RWPE2 (cell line): ENCODE measurements around the gene ARRDC1.

Experiments
- ATAC-seq: fragments of 200-7000 bp; cut with Tn5 transposase; 3 replicates; pipeline ENCODE4 v1.9.1; 2021; ENCODE audit warnings: low read depth
- DNase-seq: peaks from one replicate; pipeline ENCODE4 v3.0.0-alpha.2; 2020; ENCODE audit warnings: low spot score
- H3K27ac ChIP-seq: fragments of 450-650 bp; 2 replicates; pipeline ENCODE4 v1.5.1; 2017; ENCODE audit warnings: mild to moderate bottlenecking; ENCODE audit not compliant: poor library complexity, severe bottlenecking
- H3K27me3 ChIP-seq: fragments of 250-450 bp; sonication (Bioruptor Pico); 2 replicates; pipeline ENCODE4 v1.5.1; 2021; ENCODE audit warnings: mild to moderate bottlenecking, moderate library complexity; ENCODE audit not compliant: insufficient read depth, poor library complexity, severe bottlenecking
- H3K36me3 ChIP-seq: fragments of 250-450 bp; sonication (Bioruptor Pico); 2 replicates; pipeline ENCODE4 v1.5.1; 2020; ENCODE audit warnings: low read depth, mild to moderate bottlenecking, moderate library complexity
- H3K4me1 ChIP-seq: fragments of 250-450 bp; sonication (Bioruptor Pico); 2 replicates; pipeline ENCODE4 v1.5.1; 2021; ENCODE audit warnings: mild to moderate bottlenecking, moderate library complexity; ENCODE audit not compliant: insufficient read depth, poor library complexity, severe bottlenecking
- H3K4me3 ChIP-seq: fragments of 250-450 bp; sonication (Bioruptor Pico); 2 replicates; pipeline ENCODE4 v1.5.1; 2021; ENCODE audit warnings: mild to moderate bottlenecking, moderate library complexity; ENCODE audit not compliant: severe bottlenecking
- H3K9me3 ChIP-seq: fragments of 250-450 bp; sonication (Bioruptor Pico); 2 replicates; pipeline ENCODE4 v1.5.1; 2021; ENCODE audit warnings: mild to moderate bottlenecking, moderate library complexity; ENCODE audit not compliant: severe bottlenecking
- CTCF ChIP-seq: fragments of 450-650 bp; IDR thresholded peaks from one replicate; pipeline ENCODE4 v1.5.1; 2017; ENCODE audit warnings: mild to moderate bottlenecking, moderate library complexity; ENCODE audit not compliant: poor library complexity, severe bottlenecking

Gene ARRDC1

GRCh38 chr9:137632230-137633161 lies 27.0 kb downstream of the ARRDC1 start:
- no peaks in the 10 kb centered on the region for H3K27me3 ChIP-seq
- H3K36me3 ChIP-seq = no peaks in the 10 kb centered on the region
- TF ChIP-seq CTCF = no peak
- no peak overlapping the region for H3K27ac ChIP-seq
- H3K4me1 ChIP-seq = no peaks in the 10 kb centered on the region
- no peaks in the 10 kb centered on the region for H3K9me3 ChIP-seq
- ATAC-seq (no peak), DNase-seq (no peak)
- no peak overlapping the region for H3K4me3 ChIP-seq

- H3K4me3 ChIP-seq = no peak overlapping the region
- no peaks in the 10 kb centered on the region for H3K9me3 ChIP-seq
- TF ChIP-seq CTCF = no peak
- no peaks in the 10 kb centered on the region for H3K27me3 ChIP-seq
- no peak for ATAC-seq
- H3K36me3 ChIP-seq = no peaks in the 10 kb centered on the region
- H3K27ac ChIP-seq = no peak overlapping the region
- DNase-seq = no peak
- H3K4me1 ChIP-seq = no peaks in the 10 kb centered on the region
Observed at GRCh38 chr9:137634016-137634415, 28.5 kb downstream of the ARRDC1 start.

- Histone ChIP-seq H3K9me3 (no peaks in the 10 kb centered on the region), H3K36me3 (peaks cover 10% of the 10 kb centered on the region), H3K4me1 (no peaks in the 10 kb centered on the region), H3K4me3 (no peak overlapping the region), H3K27me3 (no peaks in the 10 kb centered on the region), H3K27ac (no peak overlapping the region)
- DNase-seq (peak; percentile 10), ATAC-seq (no peak)
- TF ChIP-seq CTCF = no peak
Observed at GRCh38 chr9:137638680-137639079, 33.2 kb downstream of the ARRDC1 start.

GRCh38 chr9:137639303-137640051 lies 34.0 kb downstream of the ARRDC1 start:
- DNase-seq (no peak), ATAC-seq (no peak)
- no peaks in the 10 kb centered on the region for H3K4me1 ChIP-seq
- H3K27ac ChIP-seq = no peak overlapping the region
- no peaks in the 10 kb centered on the region for H3K9me3 ChIP-seq
- H3K36me3 ChIP-seq = peaks cover 14% of the 10 kb centered on the region
- no peak for TF ChIP-seq CTCF
- no peaks in the 10 kb centered on the region for H3K27me3 ChIP-seq
- no peak overlapping the region for H3K4me3 ChIP-seq

GRCh38 chr9:137640862-137641261 lies 35.4 kb downstream of the ARRDC1 start:
- Histone ChIP-seq H3K4me1 (no peaks in the 10 kb centered on the region), H3K27me3 (no peaks in the 10 kb centered on the region), H3K27ac (no peak overlapping the region), H3K4me3 (no peak overlapping the region), H3K36me3 (peaks cover 18% of the 10 kb centered on the region), H3K9me3 (no peaks in the 10 kb centered on the region)
- ATAC-seq (no peak), DNase-seq (peak; percentile 2)
- no peak for TF ChIP-seq CTCF
